Suprapubic skin (tissue), 3 donors: ENCODE measurements around the gene PCBP3.

Source experiments
- POLR2A ChIP-seq, 2 donors: fragments of 450-650 bp; IDR thresholded peaks; one replicate each; pipeline ENCODE4 v1.6.1; 2017; ENCODE audit warnings: antibody characterized with exemption in 2 of 2, mild to moderate bottlenecking in 2 of 2, moderate library complexity in 2 of 2
- TF ChIP-seq, protein P1 (sequence below), 2 donors: fragments of 200-600 bp in 1 of 2; fragments of 450-650 bp in 1 of 2; sonication (generic) in 1 of 2; IDR thresholded peaks; one replicate each; pipeline ENCODE4 v1.5.1; 2016 to 2019; ENCODE audit warnings: antibody characterized with exemption in 2 of 2, mild to moderate bottlenecking in 1 of 2, moderate library complexity in 1 of 2

DNA sequence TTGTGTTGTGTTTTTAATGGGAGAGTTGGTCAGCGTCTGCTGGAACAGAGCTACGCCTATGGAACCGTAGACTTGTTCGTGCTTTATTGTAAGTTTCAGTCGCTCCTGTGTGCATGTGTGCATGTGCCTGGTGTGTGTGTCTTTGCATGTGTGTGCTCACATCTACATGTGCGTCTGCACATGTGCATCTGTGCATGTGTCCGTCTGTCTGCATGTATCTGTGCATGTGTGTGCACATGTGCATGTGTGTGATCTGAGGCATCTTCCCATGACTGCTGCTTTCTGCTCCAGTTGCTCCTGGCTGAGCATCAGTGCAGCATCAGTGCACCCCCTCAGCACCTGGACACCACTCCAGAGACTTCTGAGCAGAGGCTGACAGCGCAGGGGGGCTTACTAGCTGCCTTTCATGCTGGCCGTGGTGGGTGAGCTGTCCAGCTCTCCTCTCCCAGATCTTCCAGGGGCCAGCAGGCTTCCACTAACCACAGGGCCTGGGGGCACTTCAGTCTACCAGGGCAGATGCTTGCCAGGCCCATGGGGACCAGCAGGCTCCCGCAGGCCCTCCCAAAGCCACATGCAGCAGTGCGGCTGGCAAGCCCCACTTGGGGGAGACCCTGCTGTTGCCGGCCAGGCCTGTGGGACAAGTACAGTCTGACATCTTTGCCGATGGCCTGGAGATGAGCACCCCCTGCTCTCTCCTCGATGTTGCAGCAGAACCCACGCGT, 47.8 kb upstream of the PCBP3 start:
- no peak for TF ChIP-seq POLR2A (IDR thresholded peaks at IDR 0.05)
- TF ChIP-seq, protein P1, sequence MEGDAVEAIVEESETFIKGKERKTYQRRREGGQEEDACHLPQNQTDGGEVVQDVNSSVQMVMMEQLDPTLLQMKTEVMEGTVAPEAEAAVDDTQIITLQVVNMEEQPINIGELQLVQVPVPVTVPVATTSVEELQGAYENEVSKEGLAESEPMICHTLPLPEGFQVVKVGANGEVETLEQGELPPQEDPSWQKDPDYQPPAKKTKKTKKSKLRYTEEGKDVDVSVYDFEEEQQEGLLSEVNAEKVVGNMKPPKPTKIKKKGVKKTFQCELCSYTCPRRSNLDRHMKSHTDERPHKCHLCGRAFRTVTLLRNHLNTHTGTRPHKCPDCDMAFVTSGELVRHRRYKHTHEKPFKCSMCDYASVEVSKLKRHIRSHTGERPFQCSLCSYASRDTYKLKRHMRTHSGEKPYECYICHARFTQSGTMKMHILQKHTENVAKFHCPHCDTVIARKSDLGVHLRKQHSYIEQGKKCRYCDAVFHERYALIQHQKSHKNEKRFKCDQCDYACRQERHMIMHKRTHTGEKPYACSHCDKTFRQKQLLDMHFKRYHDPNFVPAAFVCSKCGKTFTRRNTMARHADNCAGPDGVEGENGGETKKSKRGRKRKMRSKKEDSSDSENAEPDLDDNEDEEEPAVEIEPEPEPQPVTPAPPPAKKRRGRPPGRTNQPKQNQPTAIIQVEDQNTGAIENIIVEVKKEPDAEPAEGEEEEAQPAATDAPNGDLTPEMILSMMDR (IDR thresholded peaks at IDR 0.05): no peak
